ENCODE results near the gene ACSM6.
A peak's percentile ranks its signal among the peaks of the same experiment; 100 is the strongest.
"Not testable (repeated sequence)": the region's sequence is repeated elsewhere in the genome, so short reads cannot be mapped to it uniquely, and the experiment has no call there.

The ACSM6 gene

DNA sequence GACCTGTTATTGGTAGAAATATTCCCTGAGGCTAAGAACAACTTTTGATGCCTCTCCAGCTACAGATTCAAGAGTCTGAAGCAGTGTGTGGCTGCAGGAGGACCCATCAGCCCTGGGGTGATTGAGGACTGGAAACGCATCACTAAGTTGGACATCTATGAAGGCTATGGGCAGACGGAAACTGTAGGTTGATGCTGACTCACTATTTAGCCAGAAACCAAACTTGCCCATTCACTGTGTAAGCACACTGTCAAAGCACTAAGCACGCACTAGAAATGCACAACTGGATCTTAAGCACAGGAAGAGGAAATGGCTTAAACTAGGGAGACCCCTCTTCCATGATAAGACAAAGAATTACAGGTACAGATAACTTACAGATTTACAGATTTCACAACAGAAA, 20.8 kb downstream of the ACSM6 start:
- no peak for DNase-seq (ENCODE audit: extremely low read depth, low read depth)

DNA sequence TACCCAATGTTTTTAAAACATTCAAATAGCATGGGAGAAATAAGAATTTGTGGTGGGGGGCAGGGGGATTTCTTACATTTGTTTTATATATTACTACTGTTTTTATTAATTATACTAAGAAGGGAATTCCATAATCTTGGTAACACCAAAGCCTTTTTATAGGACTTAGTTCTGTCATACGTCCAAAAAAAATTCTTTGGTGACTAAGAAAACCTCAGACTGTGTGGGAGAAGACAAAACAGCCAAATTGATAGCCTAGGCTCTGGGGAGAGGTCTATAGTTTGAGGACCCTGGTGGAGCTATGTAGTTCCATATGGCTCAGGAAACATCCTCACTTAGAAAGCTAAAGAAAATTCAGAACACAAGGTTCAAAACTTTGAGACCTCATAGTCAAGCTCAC, 23.4 kb downstream of the ACSM6 start:
- no peak for DNase-seq (ENCODE audit: extremely low read depth, low read depth)
- TF ChIP-seq, protein P1, sequence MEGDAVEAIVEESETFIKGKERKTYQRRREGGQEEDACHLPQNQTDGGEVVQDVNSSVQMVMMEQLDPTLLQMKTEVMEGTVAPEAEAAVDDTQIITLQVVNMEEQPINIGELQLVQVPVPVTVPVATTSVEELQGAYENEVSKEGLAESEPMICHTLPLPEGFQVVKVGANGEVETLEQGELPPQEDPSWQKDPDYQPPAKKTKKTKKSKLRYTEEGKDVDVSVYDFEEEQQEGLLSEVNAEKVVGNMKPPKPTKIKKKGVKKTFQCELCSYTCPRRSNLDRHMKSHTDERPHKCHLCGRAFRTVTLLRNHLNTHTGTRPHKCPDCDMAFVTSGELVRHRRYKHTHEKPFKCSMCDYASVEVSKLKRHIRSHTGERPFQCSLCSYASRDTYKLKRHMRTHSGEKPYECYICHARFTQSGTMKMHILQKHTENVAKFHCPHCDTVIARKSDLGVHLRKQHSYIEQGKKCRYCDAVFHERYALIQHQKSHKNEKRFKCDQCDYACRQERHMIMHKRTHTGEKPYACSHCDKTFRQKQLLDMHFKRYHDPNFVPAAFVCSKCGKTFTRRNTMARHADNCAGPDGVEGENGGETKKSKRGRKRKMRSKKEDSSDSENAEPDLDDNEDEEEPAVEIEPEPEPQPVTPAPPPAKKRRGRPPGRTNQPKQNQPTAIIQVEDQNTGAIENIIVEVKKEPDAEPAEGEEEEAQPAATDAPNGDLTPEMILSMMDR (IDR thresholded peaks at IDR 0.05; ENCODE audit: low read depth, low read length) = no peak

More for the DNA sequence above, 20.8 kb downstream of the ACSM6 start:
- TF ChIP-seq, protein P1 (IDR thresholded peaks at IDR 0.05; ENCODE audit: low read depth, low read length) = no peak

DNA sequence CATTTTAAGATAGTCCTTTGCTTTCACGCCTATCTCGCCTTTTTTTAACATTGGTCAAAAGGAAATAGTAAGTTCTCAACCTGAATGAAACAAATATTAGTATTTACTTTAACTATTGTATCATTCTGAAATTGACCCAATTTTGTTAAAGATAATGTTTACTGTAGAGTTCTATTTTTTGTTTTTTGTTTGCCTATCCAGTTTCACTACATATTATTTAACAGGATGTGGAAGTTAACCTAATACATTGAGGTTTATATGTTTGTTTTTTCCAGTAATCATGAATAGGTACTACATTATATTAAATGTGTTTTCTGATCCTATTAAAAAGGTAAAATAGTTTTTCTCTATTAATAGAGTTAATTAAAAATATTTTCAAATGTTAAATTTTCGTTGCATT, 26.5 kb downstream of the ACSM6 start:
- TF ChIP-seq, protein P1 (IDR thresholded peaks at IDR 0.05; ENCODE audit: low read depth, low read length) = no peak
- no peak for DNase-seq (ENCODE audit: extremely low read depth, low read depth)

DNA sequence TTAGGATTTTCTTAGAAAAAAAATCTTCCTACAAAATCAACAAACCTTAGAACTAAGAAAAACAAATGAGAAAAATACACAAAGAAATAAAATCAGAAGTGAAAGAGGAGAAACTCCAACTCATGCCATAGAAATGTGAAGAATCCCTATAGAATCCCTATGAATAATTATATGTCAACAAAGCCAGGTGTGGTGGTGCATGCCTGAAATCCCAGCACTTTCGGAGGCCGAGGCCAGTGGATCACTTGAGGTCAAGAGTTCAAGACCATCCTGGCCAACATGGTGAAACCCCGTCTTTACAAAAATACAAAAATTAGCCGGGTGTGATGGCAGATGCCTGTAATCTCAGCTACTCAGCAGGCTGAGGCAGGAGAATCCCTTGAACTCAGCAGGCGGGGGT, 27.1 kb downstream of the ACSM6 start:
- no peak for DNase-seq (ENCODE audit: extremely low read depth, low read depth)
- TF ChIP-seq, protein P1 (IDR thresholded peaks at IDR 0.05; ENCODE audit: low read depth, low read length) = no peak

DNA sequence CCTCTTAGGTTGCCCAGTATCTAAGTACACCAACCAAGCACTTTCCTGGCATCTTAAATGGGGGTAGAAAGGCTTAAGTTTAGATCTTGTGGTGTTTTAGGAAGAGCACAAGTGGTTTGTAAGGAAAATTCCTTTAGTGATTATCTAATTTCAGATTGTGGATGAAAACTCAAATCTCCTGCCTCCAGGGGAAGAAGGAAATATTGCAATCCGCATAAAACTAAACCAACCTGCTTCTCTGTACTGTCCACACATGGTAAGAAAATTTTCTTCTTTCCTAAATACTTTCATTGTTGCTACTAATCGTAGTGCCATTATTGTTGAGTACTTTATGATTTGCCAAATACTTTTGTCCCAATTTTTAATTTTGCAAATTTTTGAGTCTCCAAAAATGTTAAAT, 31.1 kb downstream of the ACSM6 start:
- TF ChIP-seq, protein P1 (IDR thresholded peaks at IDR 0.05; ENCODE audit: low read depth, low read length) = no peak
- no peak for DNase-seq (ENCODE audit: extremely low read depth, low read depth)

DNA sequence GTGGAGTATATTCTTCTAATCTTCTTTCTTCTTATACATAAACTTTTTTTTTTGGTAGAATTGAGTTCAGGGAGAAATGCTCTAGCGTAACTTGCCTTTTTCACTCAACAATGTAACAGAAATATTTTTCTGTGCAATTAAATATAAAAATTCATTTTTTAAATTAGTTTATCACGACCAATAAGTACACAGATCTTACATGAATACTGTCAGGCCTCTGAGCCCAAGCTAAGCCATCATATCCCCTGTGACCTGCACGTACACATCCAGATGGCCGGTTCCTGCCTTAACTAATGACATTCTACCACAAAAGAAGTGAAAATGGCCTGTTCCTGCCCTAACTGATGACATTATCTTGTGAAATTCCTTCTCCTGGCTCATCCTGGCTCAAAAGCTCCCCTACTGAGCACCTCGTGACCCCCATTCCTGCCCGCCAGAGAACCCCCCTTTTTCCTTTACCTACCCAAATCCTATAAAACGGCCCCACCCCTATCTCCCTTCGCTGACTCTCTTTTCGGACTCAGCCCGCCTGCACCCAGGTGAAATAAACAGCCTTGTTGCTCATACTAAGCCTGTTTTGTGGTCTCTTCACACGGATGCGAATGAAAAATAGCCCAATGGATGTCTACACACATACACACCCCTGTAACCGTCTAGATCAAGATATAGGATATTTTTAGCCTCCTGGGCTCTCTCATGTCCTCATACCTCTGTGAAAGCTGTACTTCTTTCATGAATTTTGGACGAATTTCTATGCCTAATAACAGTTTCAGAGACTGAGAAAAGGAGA, 35.1 kb downstream of the ACSM6 start:
- DNase-seq (ENCODE audit: extremely low read depth, low read depth) = not testable (repeated sequence)

DNA sequence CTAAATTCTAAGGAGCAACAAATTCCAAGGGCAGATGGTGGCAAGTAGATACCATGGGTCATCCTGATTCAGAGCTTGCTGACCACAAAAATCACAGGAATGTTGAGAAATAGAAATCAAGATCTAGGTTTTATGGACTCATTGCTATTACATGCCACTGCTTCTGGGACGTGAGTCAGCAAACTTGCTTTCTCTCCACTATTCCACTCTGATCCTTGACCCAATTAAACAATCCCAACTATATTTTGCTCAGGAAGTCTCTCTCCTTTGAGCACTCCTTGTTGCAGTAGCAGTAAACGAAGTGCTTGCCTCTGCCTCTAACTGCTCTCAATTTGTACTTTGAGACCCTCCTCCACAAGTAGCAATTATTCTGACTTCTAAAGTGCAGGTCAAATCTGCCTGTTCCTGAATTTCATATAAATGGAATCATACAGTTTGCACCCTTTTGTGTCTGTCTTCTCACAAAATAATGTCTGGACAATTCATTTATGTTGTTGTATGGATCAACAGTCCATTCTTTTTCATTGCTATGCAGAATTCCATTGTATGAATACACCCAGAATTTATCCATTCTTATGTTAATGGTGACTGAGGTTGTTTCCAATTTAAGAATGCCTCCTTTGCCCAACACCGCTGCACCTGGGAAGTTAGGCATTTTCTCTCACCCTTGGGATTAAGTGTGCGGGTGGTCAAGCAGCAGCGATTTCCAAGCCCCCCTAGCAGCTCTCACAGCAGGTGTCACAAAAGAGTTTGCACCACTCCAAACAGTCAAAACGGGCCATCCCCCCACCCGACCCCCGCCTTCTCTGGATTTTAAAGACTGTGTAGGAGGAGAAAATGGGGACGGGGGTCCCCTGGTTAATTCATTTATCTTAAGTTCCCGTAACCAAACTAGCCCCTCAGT, 35.9 kb downstream of the ACSM6 start:
- TF ChIP-seq, protein P1 (IDR thresholded peaks at IDR 0.05; ENCODE audit: low read depth, low read length) = no peak
- peak; percentile 79 for DNase-seq (ENCODE audit: extremely low read depth, low read depth)

DNA sequence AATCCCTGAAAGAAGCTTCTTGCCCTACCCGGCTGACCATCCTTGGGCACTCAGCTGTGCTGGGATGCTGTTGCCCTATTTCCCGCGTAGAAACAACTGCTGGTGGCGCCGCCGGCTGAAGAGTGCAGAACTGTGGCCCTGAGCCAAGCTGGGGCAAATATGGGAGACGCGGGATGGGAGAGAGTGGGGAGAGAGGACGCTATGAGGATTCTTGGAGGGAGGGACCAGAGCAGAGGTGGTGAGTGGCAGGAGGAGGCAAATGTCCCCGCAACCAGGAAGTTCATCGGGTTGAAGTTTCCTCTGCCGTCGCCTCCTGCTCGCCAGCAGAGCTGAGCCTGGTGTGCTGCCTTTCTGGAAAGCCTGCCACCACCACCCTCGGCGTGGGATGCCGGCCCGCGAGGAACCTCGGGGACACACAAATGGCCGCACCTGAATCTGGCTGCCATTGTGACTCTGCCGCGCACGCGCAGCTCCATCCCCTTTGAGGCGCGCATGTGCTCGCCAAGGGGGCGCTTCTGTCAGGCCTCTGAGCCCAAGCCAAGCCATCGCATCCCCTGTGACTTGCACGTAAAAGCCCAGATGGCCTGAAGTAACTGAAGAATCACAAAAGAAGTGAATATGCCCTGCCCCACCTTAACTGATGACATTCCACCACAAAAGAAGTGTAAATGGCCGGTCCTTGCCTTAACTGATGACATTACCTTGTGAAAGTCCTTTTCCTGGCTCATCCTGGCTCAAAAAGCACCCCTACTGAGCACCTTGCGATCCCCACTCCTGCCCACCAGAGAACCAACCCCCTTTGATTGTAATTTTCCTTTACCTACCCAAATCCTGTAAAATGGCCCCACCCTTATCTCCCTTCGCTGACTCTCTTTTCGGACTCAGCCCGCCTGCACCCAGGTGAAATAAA, 36.9 kb downstream of the ACSM6 start:
- not testable (repeated sequence) for DNase-seq (ENCODE audit: extremely low read depth, low read depth)

Measured in AG09319 (cell line).